NCI-H2227 (cell line): ENCODE measurements around the gene MAPK1IP1L.
"Not testable (repeated sequence)": the region's sequence is repeated elsewhere in the genome, so short reads cannot be mapped to it uniquely, and the experiment has no call there.

Source experiments
- DNase-seq: peaks from one replicate; lab custom pipeline; 2025; ENCODE audit not compliant: unreplicated experiment; lab: John Stamatoyannopoulos, UW

Gene MAPK1IP1L

DNA sequence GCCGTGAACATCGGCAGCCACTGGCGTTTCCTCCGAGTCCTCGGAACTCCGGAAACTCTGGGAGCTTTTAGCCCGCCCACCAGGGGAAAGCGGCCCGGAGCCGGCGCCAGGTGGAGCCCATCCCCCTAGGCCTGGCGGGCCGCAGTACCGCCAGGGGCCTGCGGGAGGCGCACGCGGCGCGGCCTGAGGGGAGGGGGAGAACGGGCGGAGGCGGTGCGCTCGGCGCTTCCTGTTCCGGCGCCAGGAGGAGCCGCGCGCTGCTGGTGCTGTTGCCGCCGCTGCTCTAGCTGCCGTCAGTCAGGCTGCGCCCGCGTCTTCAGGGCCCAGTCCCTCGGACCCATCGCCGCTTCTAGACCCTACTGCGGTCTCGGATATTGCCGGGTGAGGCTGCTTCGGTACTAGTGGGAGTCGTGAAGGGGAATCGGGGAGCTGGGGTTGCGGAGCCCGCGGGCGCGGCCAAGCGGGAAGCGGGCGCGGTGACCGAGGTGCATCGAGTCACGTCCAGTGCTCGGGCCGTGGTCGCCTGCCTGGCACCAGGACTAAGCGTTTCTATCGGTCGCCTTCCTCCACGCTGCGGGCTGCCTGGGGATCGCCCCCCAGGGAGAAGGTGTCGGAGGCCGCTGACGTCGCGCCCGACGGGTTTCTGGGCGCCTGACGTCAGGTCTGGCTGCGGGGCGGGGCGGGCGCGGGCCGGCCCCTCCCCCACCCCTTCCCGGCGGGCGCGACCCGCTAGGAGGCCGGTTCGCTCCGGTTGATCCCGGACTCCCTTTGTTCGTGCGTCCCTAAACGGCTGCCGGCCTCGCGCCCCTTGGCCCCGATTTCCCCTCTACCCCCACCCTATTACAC, at the start of gene MAPK1IP1L:
Gene MAPK1IP1L, plus strand, starts transcription at position 225 of the 846 bp plus-strand sequence. CDS start 10,037 bp downstream, outside the sequence.
- peak; percentile 96 for DNase-seq

DNA sequence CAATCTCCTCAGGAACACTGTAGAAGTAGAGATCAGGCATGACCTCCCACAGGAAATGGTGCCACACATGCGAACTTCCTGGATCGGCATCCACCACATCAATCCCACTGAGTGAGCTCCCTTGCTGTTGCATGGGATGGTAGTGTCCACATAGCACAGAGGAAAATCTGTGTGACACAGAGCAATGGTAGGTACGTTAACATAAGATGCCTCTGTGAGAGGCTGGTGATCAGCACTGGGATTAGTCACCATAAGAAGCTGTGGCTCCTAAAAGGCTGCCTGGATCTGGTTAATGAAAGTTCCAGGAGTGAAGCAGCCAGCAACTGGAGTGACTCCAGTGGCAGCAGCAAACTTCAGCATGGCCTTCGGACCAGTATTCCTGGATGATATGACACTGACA, 46.4 kb upstream of the MAPK1IP1L start:
- no peak for DNase-seq

DNA sequence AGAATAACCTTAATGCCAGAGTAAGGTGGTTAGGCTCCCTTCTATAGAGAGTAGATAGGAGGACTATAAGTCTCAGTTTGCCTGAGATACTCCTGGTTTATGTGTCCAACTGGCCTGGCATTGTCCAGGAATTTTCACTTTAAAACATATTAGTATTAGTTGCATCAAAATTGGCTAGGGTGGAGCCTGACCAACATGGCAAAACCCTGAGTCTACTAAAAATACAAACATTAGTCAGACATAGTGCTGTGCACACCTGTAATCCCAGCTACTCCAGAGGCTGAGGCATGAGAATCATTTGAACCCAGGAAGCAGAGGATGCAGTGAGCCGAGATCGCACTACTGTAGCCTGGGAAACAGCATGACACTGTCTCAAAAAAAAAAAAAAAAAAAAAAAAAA, 36.4 kb upstream of the MAPK1IP1L start:
- DNase-seq: no peak

DNA sequence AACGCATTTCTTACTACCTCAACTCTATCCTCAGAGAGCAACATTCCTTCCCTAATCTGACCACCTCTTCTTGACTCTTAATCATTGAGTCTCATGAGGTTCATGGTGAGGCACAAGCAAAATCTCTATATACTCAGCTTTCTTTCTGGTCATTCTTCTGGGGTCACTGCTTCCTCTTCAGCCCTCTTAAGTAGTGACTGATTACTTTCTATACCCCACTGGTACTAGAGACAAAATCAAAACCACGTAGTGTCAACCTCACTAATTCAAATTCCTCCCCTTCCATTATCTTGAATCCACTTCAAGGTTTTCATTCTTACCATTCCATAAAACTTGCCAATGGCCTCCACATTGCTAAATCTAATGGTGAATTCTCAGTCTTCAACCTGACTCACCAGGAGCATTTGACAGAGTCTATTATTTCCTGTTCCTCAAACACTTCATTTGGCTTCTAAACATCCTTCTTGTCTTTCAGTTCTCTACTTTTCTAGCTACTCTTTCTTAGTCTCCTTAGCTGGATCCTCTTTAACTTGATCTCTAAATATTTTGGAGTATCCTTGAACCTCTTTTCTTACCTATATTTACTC, 31.4 kb upstream of the MAPK1IP1L start:
- DNase-seq: no peak

DNA sequence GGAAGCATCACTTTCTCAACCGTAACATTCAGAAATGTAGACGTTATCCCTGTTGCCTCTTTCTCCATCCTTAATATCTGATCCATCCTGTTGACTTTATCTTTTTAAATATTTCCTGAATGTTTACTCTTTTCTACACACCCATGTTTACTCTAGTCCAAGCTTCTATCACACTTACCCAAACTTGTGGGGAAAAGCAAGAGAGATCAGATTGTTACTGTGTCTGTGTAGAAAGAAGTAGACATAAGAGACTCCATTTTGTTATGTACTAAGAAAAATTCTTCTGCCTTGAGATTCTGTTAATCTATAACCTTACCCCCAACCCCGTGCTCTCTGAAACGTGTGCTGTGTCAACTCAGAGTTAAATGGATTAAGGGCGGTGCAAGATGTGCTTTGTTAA, 27.1 kb upstream of the MAPK1IP1L start:
- not testable (repeated sequence) for DNase-seq

DNA sequence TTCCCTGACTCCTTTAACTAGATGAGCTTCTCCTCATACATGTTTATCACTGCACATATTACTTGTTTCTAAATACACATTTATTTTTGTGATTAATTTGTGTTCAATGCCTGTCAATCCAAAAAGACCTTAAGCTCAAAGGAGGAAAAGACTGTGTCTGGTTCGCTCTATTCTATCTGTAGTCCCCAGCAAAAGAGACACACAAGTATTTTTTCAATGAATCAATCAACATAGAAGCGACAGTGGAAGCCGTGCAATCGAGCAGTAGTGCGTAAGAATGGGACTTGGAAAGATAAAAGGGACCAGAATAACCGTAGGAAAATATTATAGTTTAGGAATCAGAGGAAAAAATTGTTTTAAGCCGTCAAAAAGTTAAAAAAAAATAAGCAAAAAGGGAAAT, 25.5 kb upstream of the MAPK1IP1L start:
- DNase-seq: no peak

DNA sequence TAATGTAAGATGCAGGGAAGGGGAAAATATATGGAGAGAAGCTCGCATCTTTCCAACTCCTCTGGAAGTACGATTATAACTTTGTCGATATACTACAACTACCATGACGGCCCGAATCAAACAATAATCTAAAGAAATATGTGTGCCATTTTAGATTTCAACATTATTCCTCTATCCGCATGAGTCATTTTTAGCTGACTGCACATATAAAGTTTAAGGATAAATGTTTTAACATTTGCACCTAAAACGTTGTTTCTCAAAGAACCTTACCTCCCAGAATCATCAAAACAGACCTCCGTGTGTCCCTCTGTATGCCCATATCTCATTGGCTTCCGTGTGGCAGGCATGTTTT, 25.0 kb upstream of the MAPK1IP1L start:
- no peak for DNase-seq

DNA sequence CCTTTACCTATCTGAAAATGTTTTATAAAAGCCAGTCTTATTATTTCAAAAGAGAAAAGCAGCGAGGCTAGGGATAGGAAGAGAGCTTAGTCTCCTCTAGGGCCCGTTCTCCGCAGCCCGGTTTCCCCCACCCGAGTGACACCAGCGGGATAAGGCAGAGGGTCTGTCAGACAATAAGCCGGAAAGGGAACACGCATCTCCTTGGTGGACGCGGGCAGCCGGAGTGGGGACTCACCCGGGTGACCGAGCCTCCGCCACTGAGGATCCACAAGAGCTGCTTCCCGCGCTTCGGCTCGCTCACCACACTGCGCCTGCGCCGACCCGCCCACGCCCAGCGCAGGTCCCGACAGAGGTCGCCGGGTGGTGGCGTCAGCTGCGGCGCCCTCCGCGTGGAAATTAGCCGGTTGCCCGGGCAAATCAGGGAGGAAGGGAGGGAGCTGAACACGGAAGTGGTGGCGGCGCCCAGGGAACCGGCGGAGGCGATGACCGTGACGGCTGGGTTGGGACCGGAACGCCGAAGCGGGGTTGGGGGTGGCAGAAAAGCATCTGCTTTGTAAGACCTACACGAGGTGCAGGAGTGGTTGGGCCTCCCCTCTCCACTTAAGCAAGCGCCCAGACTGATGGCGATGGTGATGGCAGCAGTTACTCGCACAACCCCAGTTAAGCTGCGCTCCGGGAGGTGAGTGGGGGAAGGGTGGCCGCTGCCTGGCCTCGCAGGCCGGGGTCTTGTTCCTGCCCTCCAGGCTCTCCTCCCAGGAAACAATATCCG, 24.5 kb upstream of the MAPK1IP1L start, which contains the start of the genes SOCS4 and WDHD1:
Gene SOCS4, plus strand, starts transcription at position 444 of the 769 bp plus-strand sequence. CDS start 15,806 bp downstream, outside the sequence.
Gene WDHD1, minus strand, starts transcription at position 307 of the 769 bp plus-strand sequence. CDS start 312 bp downstream, outside the sequence.
- peak; percentile 96 for DNase-seq

DNA sequence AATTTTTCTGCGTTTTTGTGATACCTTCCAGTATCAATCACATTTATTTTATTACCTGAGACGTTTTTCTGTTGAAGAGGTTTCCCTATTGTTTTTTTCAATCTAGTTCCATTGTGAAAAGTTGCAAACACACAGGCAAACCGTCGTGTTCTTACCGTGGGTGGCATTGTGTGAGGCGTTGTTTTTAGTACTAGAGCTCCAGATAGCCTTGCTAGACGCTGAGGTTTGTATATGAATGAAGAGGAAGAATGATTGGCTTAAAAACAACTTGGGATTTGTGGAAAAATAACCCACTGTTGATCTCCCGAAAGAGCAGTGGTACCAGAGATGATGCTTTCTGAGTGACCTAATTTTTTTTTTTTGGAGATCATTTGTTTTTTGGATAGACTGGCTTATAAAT, 23.4 kb upstream of the MAPK1IP1L start:
- DNase-seq: no peak

DNA sequence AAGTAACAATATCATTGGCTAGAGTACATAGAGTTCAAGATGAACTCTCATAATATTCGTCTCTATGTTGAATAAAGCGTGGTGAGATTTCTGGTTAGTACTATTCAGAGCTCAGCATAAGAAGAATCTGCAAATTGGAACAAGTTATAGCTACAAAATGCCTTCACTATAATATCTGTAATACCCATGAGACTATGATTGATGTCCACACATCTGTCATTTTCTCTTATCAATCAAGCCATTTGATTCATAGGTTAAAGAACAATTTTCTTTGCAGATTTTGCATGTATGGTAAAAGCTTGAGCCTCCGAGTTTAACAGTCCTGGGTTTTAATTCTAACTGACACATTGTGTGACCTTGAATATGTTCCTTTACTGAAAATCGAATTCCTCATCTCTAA, 23.0 kb upstream of the MAPK1IP1L start:
- DNase-seq: no peak

DNA sequence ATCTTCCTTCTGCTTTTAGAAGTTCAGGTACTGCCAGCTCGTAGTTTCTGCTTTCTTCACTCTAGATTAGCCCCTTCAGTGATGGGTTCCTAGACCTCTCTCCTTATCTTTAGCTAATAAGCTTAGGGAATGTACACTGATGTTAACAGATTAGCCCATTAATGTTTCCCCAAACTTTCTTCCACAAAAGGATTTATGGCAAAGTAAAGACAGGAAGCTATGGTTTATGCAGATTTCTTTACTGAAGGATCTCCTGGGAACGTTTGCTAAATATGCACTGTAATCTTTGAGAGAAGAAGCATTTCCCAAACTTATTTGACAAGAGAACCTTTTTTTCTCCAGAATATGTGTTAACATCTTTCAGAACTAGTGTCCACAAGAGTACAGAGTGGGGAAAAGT, 20.3 kb upstream of the MAPK1IP1L start:
- no peak for DNase-seq

DNA sequence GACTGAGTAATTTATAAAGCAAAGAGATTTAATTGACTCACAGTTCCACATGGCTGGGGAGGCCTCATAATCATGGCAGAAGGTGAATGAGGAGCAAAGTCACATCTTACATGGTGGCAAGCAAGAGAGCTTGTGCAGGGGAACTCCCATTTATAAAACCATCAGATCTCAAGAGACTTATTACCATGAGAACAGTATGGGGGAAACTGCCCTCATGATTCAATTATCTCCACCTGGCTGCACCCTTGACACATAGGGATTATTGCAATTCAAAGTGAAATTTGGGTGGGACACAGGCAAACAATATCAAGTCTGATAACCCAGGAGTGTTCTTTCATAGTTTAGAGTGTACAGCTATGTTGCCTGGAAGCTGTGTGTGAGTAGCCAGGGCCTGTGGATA, 13.5 kb upstream of the MAPK1IP1L start:
- not testable (repeated sequence) for DNase-seq

DNA sequence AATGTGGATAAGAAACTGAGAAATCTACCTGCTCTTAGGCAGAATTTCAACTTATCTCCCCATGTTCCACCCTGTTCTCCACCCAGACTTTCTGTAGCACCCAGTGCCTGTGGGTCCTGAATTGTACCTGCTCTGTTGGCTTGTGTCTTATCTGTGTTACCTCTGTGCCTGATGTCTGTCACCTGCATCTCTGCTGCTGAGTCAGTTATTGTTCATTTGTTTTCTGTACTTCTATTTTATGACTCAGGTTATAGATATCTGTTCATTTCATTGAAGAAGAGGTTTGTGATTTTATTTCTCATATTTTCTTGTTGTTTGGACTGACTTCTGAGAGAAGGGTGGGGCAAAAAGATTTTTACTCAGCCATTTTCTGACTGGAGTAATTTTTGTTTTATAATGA, 12.7 kb upstream of the MAPK1IP1L start:
- DNase-seq: no peak

DNA sequence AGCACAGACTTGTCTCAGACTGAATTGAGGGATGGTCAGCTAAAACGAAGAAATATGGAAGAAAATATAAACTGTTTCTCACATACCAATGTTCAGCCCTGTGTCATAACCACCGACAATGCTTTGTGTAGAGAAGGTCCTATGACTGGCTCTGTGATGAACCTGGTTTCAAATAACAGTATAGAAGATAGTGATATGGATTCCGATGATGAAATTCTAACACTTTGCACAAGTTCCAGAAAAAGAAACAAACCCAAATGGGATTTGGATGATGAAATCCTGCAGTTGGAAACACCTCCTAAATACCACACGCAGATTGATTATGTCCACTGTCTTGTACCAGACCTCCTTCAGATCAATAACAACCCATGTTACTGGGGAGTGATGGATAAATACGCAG, 7.9 kb upstream of the MAPK1IP1L start:
- DNase-seq: no peak

DNA sequence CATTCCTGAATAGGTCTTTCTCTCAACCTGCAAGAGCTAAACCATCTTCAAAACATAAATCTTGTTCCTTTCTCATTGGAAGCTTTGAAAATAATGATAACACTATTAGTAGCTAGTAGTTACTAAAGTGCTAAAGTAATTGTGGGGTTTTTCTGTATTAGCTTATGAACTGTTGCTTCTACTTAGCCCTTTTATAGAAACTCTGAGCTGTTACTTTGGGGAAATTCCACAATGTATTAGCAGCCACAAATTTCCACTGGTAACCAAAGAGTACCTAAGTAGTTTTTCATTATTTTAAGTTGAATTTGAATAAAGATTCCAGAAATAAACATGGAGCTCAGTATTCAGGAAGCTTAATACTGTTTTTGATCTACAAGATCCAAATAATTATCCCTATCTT, 6.4 kb upstream of the MAPK1IP1L start:
- no peak for DNase-seq

DNA sequence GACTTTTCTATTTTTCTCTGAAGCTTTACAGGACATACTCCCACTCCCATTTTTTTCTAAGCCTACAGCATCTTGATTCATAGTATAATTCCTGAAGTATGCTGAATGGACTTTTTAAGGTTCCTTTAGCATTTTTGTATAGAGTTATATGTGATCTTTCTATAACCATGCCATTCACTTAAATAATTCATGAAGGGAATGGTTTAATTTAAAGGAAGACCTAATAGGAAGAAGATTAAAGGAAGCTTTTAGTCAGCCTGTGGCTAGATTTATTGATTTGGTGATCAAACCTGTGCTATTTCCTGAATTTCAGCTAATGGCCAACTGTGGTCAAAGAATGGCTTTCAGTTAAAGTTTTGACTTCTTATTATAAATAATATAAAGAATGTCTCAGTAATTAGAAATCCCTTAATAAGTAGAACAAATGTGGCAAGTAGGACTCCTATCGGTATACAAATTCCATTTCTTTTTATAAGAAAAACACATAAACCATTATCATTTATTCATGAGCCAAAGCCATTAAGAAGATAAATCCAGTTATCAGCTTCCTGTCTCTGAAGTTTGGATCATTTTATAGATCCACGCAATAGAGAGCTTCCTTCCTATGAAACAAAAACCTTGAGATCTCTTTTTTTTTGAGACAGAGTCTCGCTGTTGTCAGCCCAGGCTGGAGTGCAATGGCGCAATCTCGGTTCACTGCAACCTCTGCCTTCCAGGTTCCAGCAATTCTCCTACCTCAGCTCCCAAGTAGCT, 4.0 kb upstream of the MAPK1IP1L start:
- no peak for DNase-seq

DNA sequence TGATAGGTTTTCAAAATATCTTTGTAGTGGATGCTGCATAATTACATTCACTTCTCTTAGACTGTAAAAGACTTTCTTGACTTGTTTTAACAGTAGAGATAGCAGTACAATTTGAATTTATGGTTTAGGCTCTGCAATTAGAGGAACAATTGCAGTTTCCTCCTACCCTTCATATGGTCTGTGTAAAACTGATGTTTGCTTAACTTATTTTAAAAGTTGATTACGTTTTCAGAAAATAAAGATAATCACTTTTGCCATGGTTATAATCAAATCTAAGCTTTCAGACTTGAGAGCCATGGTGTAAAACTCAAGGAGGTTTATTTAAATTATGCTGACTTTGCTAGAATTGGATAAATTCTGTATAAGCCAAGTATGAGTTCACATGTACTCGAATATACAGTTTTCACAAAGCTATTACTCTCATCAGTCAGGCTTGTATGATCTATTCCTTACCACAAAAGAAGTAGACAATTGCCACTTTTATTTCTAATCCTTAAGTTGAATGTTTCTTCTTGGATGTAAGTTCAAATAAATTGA, 2.5 kb upstream of the MAPK1IP1L start:
- DNase-seq: peak; percentile 39

DNA sequence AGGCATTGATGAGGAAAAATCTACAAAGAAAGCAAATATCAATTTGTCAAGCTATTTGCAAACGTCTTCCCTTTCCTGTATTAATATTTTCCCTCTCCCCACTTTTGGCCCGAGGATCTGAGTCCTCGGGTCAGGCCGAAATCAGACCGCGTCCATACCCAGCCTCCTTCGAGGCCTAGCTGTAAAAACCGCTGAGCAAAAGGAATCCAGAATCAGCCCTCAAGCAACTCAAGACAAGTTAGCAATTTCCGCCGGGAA, 353 bp upstream of the MAPK1IP1L start:
- DNase-seq: no peak

DNA sequence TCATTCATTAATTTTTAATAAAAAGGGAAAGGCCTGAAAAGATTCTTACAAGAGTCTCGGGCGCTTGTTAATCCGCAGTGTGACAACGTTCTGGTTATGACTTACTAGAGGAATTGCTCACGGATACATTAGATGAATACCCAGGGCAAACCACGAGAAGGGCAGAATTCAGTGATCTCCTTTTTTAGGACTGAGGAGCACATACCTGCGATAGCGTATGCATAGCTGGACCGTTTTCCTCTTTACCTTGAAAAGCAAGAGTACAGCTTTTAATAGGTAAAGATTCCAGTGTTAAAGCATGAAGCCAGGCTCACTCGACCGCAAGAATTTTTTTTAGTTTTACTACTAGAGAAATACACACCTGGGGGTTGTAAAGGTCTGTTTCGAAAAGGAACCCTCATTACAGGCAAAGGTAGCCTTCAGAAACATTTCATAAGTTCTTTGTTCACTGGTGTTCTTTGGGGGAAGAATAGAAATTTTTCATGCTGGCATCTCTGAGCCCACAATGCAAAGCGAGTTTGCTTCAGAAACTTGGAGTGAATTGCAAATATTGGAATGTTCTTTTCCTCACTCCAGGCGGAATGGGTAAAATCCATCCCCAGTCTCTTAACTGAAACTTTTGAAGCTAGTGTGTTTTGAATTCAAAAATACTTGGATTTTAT, 953 bp downstream of the MAPK1IP1L start:
- DNase-seq: peak; percentile 25

DNA sequence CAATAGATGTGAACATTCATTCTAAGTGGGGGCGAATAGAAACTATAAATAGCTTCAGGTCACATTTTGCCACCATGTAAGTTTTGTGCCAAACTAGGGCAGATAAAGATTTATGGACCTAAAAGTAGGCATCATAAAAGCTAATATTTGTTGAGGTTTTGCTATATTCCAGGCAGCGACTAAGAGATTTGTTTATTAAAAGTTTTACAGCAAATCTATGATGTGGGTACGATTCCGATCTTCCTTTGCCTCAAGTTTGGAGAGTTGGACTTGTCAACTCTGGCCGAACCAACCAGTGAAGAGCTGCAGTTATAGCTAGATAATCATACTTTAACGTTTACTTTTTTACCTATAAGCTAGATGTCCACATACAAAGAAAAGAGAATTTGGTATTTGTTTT, 1.6 kb downstream of the MAPK1IP1L start:
- no peak for DNase-seq
